Pancreas (tissue), 10 donors: ENCODE data around the gene AOPEP. TPM values are rescaled to one million over a fixed set of nuclear protein-coding genes. Genes with fewer than 3 reads are reported as not detected.

ENCODE experiments used
- ATAC-seq, 4 donors: fragments of 200-7000 bp; cut with Tn5 transposase; one replicate each; pipeline versions ENCODE4 v1.8.0 to v1.9.1; 2020; ENCODE audit warnings: mild to moderate bottlenecking in 4 of 4, moderate library complexity in 4 of 4
- DNase-seq, 6 donors: peaks; one replicate each; pipeline ENCODE4 v3.0.0-alpha.2; 2020
- FAIRE-seq: peaks from 2 replicates; lab custom pipeline; 2012; peaks lifted over from hg19 to GRCh38; lab: Jason Lieb, UNC
- H3K27ac ChIP-seq, 4 donors: fragments of 200-600 bp; sonication (generic); 1 replicate in 3 of 4; 2 replicates in 1 of 4; pipeline versions ENCODE4 v1.5.0 to v1.8.0; 2020
- H3K27me3 ChIP-seq, 4 donors: fragments of 200-600 bp; one replicate each; pipeline ENCODE4 v1.8.0; 2021
- H3K36me3 ChIP-seq, 3 donors: fragments of 200-600 bp; sonication (generic) in 1 of 3; one replicate each; pipeline versions ENCODE4 v1.5.0 to v1.8.0; 2020 to 2021
- H3K4me1 ChIP-seq, 3 donors: fragments of 200-600 bp; one replicate each; pipeline ENCODE4 v1.8.0; 2021
- H3K4me3 ChIP-seq, 4 donors: fragments of 200-600 bp; sonication (generic) in 2 of 4; one replicate each; pipeline versions ENCODE4 v1.5.0 to v1.8.0; 2020 to 2021
- H3K9me3 ChIP-seq, 4 donors: fragments of 200-600 bp; one replicate each; pipeline ENCODE4 v1.8.0; 2021
- WGBS, 2 donors: extraction: QIAGEN DNeasy Blood & Tissue Kit; methylation state at CpG; one replicate each; pipeline ENCODE4 v1.1.7; 2013; 5-methylcytosine and 5-hydroxymethylcytosine counted together
- intact Hi-C, 3 donors: fragments of 100-400 bp; cut with DNase I; formaldehyde crosslinking; loops; one replicate each; pipeline versions ENCODE4 v1.11.1 to v1.14.2; 2022
- polyA plus RNA-seq, 2 donors: library from polyadenylated mRNA; stranded (reverse); fragments of 200-250 nt; gene quantifications; one replicate each; pipeline ENCODE4 v1.2.3, GENCODE V29; 2013
- total RNA-seq, 6 donors: library from RNA; stranded (reverse); fragmentation: NEBNext Ultra II Directional in 4 of 6; extraction: Animal tissue kit (Norgen Biotek cat#: 25700) in 4 of 6; gene quantifications; one replicate each; pipeline versions ENCODE4 v1.2.1 to v1.2.4, GENCODE V29; 2021 to 2023
- TF ChIP-seq, protein P1 (sequence below), 4 donors: fragments of 200-600 bp; sonication (generic) in 3 of 4; IDR thresholded peaks; one replicate each; pipeline versions ENCODE4 v1.5.0 to v1.8.0; 2021; ENCODE audit warnings: antibody characterized with exemption in 4 of 4
- donor health status: healthy with polysubstance abuse.
- donor health status: DM: no; HTN: no; CAD: no; lungs with moderate emphysema.
- donor health status: DM: no; HTN: no; CAD: no.
- donor health status: control.
- donor health status: control.
- donor health status: Bipolar disorder and iron deficiency.
- donor health status: DM: yes; HTN: yes; CAD: no.
- donor health status: DM: no; HTN: no; CAD: no.
- donor health status: DM: no; HTN: no; CAD: no.
- donor health status: DM: yes; HTN: yes; CAD: no.

The AOPEP gene
- total and polyA plus RNA-seq, 8 donors, result 50.5 to 140 (median 76.7) TPM

DNA sequence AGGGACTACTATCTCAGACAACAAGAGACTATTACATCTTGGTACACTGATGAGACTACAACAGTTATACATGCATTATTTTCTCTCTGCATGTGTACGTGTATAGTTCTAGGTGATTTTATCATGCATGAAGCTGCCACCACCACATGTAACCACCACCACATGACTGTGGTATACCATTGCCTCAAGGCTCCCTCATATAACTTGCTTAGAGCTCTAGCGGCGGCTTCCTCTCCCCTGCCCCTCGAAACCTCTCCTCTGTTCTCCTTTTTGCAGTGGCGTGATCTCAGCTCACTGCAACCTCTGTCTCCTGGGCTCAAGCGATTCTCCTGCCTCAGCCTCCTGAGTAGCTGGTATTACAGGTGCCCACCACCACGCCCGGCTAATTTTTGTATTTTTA lies 162.3 kb downstream of the AOPEP start:
- TF ChIP-seq, protein P1, sequence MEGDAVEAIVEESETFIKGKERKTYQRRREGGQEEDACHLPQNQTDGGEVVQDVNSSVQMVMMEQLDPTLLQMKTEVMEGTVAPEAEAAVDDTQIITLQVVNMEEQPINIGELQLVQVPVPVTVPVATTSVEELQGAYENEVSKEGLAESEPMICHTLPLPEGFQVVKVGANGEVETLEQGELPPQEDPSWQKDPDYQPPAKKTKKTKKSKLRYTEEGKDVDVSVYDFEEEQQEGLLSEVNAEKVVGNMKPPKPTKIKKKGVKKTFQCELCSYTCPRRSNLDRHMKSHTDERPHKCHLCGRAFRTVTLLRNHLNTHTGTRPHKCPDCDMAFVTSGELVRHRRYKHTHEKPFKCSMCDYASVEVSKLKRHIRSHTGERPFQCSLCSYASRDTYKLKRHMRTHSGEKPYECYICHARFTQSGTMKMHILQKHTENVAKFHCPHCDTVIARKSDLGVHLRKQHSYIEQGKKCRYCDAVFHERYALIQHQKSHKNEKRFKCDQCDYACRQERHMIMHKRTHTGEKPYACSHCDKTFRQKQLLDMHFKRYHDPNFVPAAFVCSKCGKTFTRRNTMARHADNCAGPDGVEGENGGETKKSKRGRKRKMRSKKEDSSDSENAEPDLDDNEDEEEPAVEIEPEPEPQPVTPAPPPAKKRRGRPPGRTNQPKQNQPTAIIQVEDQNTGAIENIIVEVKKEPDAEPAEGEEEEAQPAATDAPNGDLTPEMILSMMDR (IDR thresholded peaks at IDR 0.05), result no peak
- no peak for FAIRE-seq
- Histone ChIP-seq H3K36me3 (no peaks in the 10 kb centered on the region), H3K27ac (no peak overlapping the region), H3K4me1 (peaks cover 11 to 29% (median 15%) of the 10 kb centered on the region in 3 donors), H3K27me3 (no peaks in the 10 kb centered on the region), H3K9me3 (no peaks in the 10 kb centered on the region), H3K4me3 (no peak overlapping the region)
- intact Hi-C loops, result no loop called here
- DNase-seq, result no peak
- no peak for ATAC-seq
- 97 to 99% methylated on average over 6 to 8 of the region's 8 CpGs for WGBS, 2 donors

- DNase-seq (no peak), ATAC-seq (no peak), FAIRE-seq (no peak)
- no peaks in the 10 kb centered on the region for H3K36me3 ChIP-seq
- H3K9me3 ChIP-seq, result no peaks in the 10 kb centered on the region
- H3K4me1 ChIP-seq, result peaks cover 14 to 37% (median 23%) of the 10 kb centered on the region in 3 donors
- H3K27me3 ChIP-seq, result no peaks in the 10 kb centered on the region
- 98 to 100% methylated on average over 3 of the region's 3 CpGs for WGBS, 2 donors
- TF ChIP-seq, protein P1 (IDR thresholded peaks at IDR 0.05), result no peak
- H3K27ac ChIP-seq, result no peak overlapping the region
- intact Hi-C loops, result no loop called here
- no peak overlapping the region for H3K4me3 ChIP-seq
These were observed 163.1 kb downstream of the AOPEP start for GRCh38 chr9:94889628-94890027.

DNA sequence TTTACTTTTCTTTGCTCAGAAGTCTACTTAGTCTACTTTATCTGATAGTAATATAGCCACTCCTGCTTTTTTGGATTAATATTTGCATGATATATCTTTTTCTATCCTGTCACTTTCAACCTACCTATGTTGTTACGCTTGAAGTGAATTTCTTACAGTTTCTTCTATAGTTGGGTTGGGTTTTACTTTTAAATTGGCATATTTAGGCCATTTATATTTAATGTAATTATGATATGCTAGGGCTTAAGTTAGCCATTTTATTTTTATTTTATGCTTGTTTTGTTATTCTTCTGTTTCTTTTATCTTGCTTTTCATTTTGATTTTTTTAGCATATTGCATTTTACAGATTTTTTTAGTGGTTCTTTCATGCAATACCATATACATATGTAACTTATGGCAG lies 164.7 kb downstream of the AOPEP start:
- intact Hi-C loops, result no loop called here
- ATAC-seq, result no peak
- peaks cover 9 to 37% (median 29%) of the 10 kb centered on the region in 3 donors for H3K4me1 ChIP-seq
- no peak for FAIRE-seq
- H3K27me3 ChIP-seq, result no peaks in the 10 kb centered on the region
- DNase-seq, result no peak
- H3K27ac ChIP-seq, result no peak overlapping the region
- WGBS, 2 donors, result 92 to 100% methylated on average over 1 of the region's 1 CpG
- H3K9me3 ChIP-seq, result no peaks in the 10 kb centered on the region
- TF ChIP-seq, protein P1 (IDR thresholded peaks at IDR 0.05), result no peak
- H3K4me3 ChIP-seq, result no peak overlapping the region
- H3K36me3 ChIP-seq, result no peaks in the 10 kb centered on the region

- FAIRE-seq, result no peak
- ATAC-seq, result no peak
These were observed 166.2 kb downstream of the AOPEP start for GRCh38 chr9:94892675-94893074.

DNA sequence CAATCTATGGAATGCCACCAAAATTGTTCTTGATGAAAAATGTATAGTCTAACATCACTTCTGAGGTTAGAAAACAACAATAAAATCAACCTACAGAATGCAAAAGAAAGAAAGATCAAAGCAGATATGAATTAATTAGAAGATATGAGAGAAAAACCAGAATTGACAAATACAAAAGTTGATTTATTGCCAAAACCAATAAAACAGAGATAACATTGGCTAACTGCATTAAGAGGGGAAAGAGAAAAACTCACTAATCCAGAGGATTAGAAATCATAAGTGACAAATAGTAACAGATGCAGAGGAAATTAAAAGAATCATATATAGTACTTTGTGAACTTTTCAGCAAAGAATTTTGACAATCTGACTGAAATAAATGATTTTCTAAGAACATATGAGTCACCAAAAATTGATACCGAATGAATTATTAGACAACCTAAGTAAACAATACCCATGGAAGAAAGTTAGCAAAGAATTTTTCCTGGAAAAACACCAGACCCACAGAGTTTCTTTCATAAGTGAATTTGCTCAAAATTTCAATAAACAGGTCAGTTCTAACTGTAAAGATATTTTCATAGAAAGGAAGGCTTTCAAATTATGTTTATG lies 167.7 kb downstream of the AOPEP start:
- 10 to 11% methylated on average over 1 of the region's 1 CpG for WGBS, 2 donors
- FAIRE-seq (peak; percentile 29), ATAC-seq (peak; percentile 81 to 84 (median 82)), DNase-seq (no peak)
- H3K9me3 ChIP-seq, result no peaks in the 10 kb centered on the region
- H3K27ac ChIP-seq, result peak overlapping the region in 2 of 4 donors; percentile 35 to 49
- H3K36me3 ChIP-seq, result no peaks in the 10 kb centered on the region
- TF ChIP-seq, protein P1 (IDR thresholded peaks at IDR 0.05), result no peak
- intact Hi-C loops, result no loop called here
- H3K4me3 ChIP-seq, result no peak overlapping the region
- peaks cover 9 to 31% (median 19%) of the 10 kb centered on the region in 3 donors for H3K4me1 ChIP-seq
- H3K27me3 ChIP-seq, result no peaks in the 10 kb centered on the region

More at GRCh38 chr9:94892675-94893074, 166.2 kb downstream of the AOPEP start:
- no peak overlapping the region for H3K27ac ChIP-seq
- no peak for DNase-seq
- no peaks in the 10 kb centered on the region for H3K9me3 ChIP-seq
- TF ChIP-seq, protein P1 (IDR thresholded peaks at IDR 0.05), result no peak
- peaks cover 9 to 34% (median 21%) of the 10 kb centered on the region in 3 donors for H3K4me1 ChIP-seq
- H3K36me3 ChIP-seq, result no peaks in the 10 kb centered on the region
- WGBS, 2 donors, result 85 to 89% methylated on average over 1 of the region's 1 CpG
- intact Hi-C loops, result no loop called here
- H3K27me3 ChIP-seq, result no peaks in the 10 kb centered on the region
- H3K4me3 ChIP-seq, result no peak overlapping the region
